ENCODE data around the gene ROGDI. TPM values are rescaled to one million over a fixed set of nuclear protein-coding genes. Genes with fewer than 3 reads are reported as not detected.

Gene ROGDI
- total and polyA plus RNA-seq, 9 of the 15 experiments (the other 6 are each of a cell fraction or from before 2014, with no cell fraction given) = 0.97 to 37.3 (median 16.5) TPM

- no peak for TF ChIP-seq CREB3 (tag; conservative IDR thresholded peaks at IDR 0.05; ENCODE audit: low read depth)
- no peak for TF ChIP-seq ZKSCAN3 (CRISPR knock-in tag; IDR thresholded peaks at IDR 0.05)
- TF ChIP-seq RNF219 (CRISPR knock-in tag; IDR thresholded peaks at IDR 0.05) = no peak
- no peak for TF ChIP-seq MEF2A (IDR thresholded peaks at IDR 0.05; ENCODE audit: control insufficient read depth, low read depth, low read length)
- TF ChIP-seq FOXA3 (CRISPR knock-in tag; conservative IDR thresholded peaks at IDR 0.05 in 1 of 2, IDR thresholded peaks at IDR 0.05 in 1 of 2) = no peak
- TF ChIP-seq MCM2 (IDR thresholded peaks at IDR 0.05; ENCODE audit: low read depth) = no peak
- TF ChIP-seq NCOA2 (IDR thresholded peaks at IDR 0.05; ENCODE audit: partially characterized antibody in 2 of 2) = no peak
- peak; percentile 73 for TF ChIP-seq PKNOX1 (IDR thresholded peaks at IDR 0.05)
- TF ChIP-seq TEAD1 (CRISPR knock-in tag; IDR thresholded peaks at IDR 0.05) = no peak; a peak in 2 of 4 replicates
- no peak for TF ChIP-seq MLX (CRISPR knock-in tag; conservative IDR thresholded peaks at IDR 0.05)
- no peak for TF ChIP-seq NR0B1 (IDR thresholded peaks at IDR 0.05; ENCODE audit: partially characterized antibody)
- peak; percentile 75; the same call in 1 of the 2 replicates for TF ChIP-seq GABPB1 (CRISPR knock-in tag; IDR thresholded peaks at IDR 0.05)
- TF ChIP-seq RAD51 (IDR thresholded peaks at IDR 0.05; ENCODE audit: borderline replicate concordance, low read depth) = peak; percentile 99
- peak; percentile 78 for TF ChIP-seq HMGN3 (IDR thresholded peaks at IDR 0.05; ENCODE audit: borderline replicate concordance, extremely low read depth, insufficient read length, low read depth, low read length)
- no peak for TF ChIP-seq ZFP1 (CRISPR knock-in tag; IDR thresholded peaks at IDR 0.05)
- TF ChIP-seq ETV5 (CRISPR knock-in tag; IDR thresholded peaks at IDR 0.05; ENCODE audit: low read depth) = no peak
- TF ChIP-seq ZNF23 (CRISPR knock-in tag; IDR thresholded peaks at IDR 0.05) = no peak
- TF ChIP-seq TOE1 (IDR thresholded peaks at IDR 0.05; ENCODE audit: borderline replicate concordance) = peak; percentile 98
- TF ChIP-seq TOE1 (CRISPR knock-in tag; IDR thresholded peaks at IDR 0.05; ENCODE audit: borderline replicate concordance, low read depth) = no peak
Observed at GRCh38 chr16:4846901-4847773, 44.7 kb upstream of the ROGDI start, which contains the start of the genes GLYR1 and UBN1 (continued).

Measured in K562 (cell line).